Glomerular endothelial cell (primary cell): ENCODE data around the gene CPNE6. TPM values are rescaled to one million over a fixed set of nuclear protein-coding genes. Genes with fewer than 3 reads are reported as not detected.

ENCODE experiments used
- DNase-seq: peaks from one replicate; pipeline ENCODE4 v3.0.0-alpha.2; 2011; ENCODE audit warnings: low read depth, low spot score; ENCODE audit errors: extremely low read depth
- total RNA-seq: library from RNA; depleted of rRNA; stranded (reverse); fragments of >200 nt; gene quantifications from 2 replicates; pipeline ENCODE4 v1.2.3, GENCODE V29; 2015

CPNE6 gene
- total RNA-seq, 1 donor from 2014 or later = not detected

- no peak for DNase-seq
These were observed 2.5 kb upstream of the CPNE6 start for GRCh38 chr14:24068711-24069410.

- DNase-seq = no peak
These were observed 2.0 kb upstream of the CPNE6 start for GRCh38 chr14:24069411-24069735.

- DNase-seq = no peak
These were observed 848 bp upstream of the CPNE6 start for GRCh38 chr14:24070285-24071143.

GRCh38 chr14:24071836-24072430, 571 bp downstream of the CPNE6 start:
- no peak for DNase-seq

GRCh38 chr14:24072436-24072835, 1.1 kb downstream of the CPNE6 start:
- DNase-seq = no peak

GRCh38 chr14:24072881-24073877, 1.8 kb downstream of the CPNE6 start:
- DNase-seq = no peak

- no peak for DNase-seq
These were observed 3.5 kb downstream of the CPNE6 start for GRCh38 chr14:24074625-24075484.

- DNase-seq = no peak
These were observed 4.3 kb downstream of the CPNE6 start for GRCh38 chr14:24075485-24076301.

- DNase-seq = no peak
These were observed 4.9 kb downstream of the CPNE6 start for GRCh38 chr14:24076302-24076601.

- DNase-seq = no peak
These were observed 5.7 kb downstream of the CPNE6 start for GRCh38 chr14:24077086-24077485.

- no peak for DNase-seq
These were observed 6.8 kb downstream of the CPNE6 start for GRCh38 chr14:24078146-24078545.

GRCh38 chr14:24079491-24080141, 8.3 kb downstream of the CPNE6 start:
- DNase-seq = no peak

- no peak for DNase-seq
These were observed 8.8 kb downstream of the CPNE6 start for GRCh38 chr14:24080142-24080530.

- no peak for DNase-seq
These were observed 9.8 kb downstream of the CPNE6 start for GRCh38 chr14:24080888-24081738.

- no peak for DNase-seq
These were observed 10.4 kb downstream of the CPNE6 start for GRCh38 chr14:24081739-24082211.

GRCh38 chr14:24082411-24083080, 11.2 kb downstream of the CPNE6 start:
- DNase-seq = no peak

- no peak for DNase-seq
These were observed 12.1 kb downstream of the CPNE6 start for GRCh38 chr14:24083462-24083861.
